NT2/D1 (cell line): ENCODE data around the gene HSPB1.
"Not testable (repeated sequence)": the region's sequence is repeated elsewhere in the genome, so short reads cannot be mapped to it uniquely, and the experiment has no call there.

Experiments used
- DNase-seq: peaks from one replicate; pipeline ENCODE4 v3.0.0-alpha.2; 2011; ENCODE audit warnings: low read depth, low spot score
- H3K27me3 ChIP-seq: 2 replicates; pipeline ENCODE4 v1.6.0; 2011; ENCODE audit warnings: mild to moderate bottlenecking; ENCODE audit not compliant: insufficient read length, insufficient read depth
- H3K36me3 ChIP-seq: 2 replicates; pipeline ENCODE4 v1.6.1; 2011; ENCODE audit warnings: mild to moderate bottlenecking, low read length, mixed read lengths; ENCODE audit not compliant: insufficient read depth, insufficient read length
- H3K4me1 ChIP-seq: 2 replicates; pipeline ENCODE4 v1.5.1; 2011; ENCODE audit not compliant: insufficient read depth, insufficient read length
- H3K4me3 ChIP-seq: 2 replicates; pipeline ENCODE4 v1.5.1; 2011; ENCODE audit warnings: low read depth; ENCODE audit not compliant: insufficient read length
- H3K9ac ChIP-seq: 2 replicates; pipeline ENCODE4 v1.6.0; 2011; ENCODE audit warnings: low read depth; ENCODE audit not compliant: insufficient read length
- H3K9me3 ChIP-seq: 2 replicates; pipeline ENCODE4 v1.5.1; 2011; ENCODE audit warnings: mild to moderate bottlenecking, low read length; ENCODE audit not compliant: insufficient read depth
- SUZ12 ChIP-seq: IDR thresholded peaks from 2 replicates; pipeline ENCODE4 v1.6.1; 2011; ENCODE audit not compliant: insufficient read length, insufficient read depth; ENCODE audit errors: extremely low read depth
- YY1 ChIP-seq: IDR thresholded peaks from 2 replicates; pipeline ENCODE4 v1.6.1; 2011; ENCODE audit not compliant: insufficient read length, insufficient read depth
- ZNF274 ChIP-seq: IDR thresholded peaks from 2 replicates; pipeline ENCODE4 v1.6.1; 2011; ENCODE audit warnings: mild to moderate bottlenecking, low read depth, low read length

HSPB1 gene

DNA sequence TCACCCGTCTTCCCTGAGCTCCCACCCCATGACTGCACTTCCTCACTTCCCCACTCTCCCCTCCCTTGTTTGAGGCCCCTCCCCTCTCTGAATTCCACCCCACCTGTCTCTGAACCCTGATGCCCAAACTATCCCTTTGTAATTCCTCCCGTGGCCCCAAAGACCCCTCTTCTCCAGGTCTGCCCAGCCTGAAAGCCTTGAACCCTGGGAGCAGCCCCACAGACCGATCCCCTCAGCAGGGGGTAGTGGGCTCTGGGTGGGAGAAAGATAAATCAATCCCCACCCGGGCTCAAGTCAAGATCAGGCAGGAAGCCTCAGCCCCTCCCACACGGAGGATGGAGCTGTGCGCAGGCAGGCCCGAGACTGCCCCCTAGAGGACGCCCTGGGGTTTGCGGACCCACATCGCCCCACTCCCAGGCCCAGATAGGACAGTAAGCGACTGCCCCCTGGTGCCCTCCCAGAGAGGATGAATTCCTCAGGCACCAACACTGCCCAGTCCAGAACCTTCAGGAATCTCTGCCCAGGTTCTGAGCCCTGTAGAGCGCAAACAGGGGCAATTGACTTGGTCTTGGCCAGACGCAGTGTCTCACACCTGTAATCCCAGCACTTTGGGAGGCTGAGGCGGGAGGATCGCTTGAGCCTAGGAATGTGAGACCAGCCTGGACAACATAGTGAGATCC, 11.7 kb downstream of the HSPB1 start:
- Histone ChIP-seq H3K4me1 (peaks cover 4% of the 10 kb centered on the region), H3K9ac (no peak overlapping the region), H3K9me3 (peaks cover 5% of the 10 kb centered on the region; the same call in 1 of the 2 replicates), H3K4me3 (no peak overlapping the region), H3K36me3 (no peaks in the 10 kb centered on the region), H3K27me3 (no peaks in the 10 kb centered on the region)
- peak; percentile 93 for DNase-seq
- TF ChIP-seq YY1 (no peak), SUZ12 (no peak), ZNF274 (no peak)

DNA sequence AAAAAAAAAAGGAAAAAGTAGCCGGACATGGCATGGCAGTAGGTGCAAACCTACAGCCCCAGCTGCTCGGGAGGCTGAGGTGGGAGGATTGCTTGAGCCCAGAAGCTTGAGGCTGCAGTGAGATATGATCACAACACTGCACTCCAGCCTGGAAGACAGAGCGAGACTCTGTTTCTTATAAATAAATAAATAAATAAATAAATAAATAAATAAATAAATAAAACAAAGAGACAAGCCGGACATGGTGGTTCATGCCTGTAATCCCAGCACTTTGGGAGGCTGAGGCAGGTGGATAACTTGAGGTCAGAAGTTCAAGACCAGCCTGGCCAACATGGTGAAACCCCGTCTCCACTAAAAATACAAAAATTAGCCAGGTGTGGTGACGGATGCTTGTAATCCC, 12.3 kb downstream of the HSPB1 start:
- H3K9ac ChIP-seq, H3K9me3 ChIP-seq, H3K27me3 ChIP-seq, H3K36me3 ChIP-seq, H3K4me3 ChIP-seq, DNase-seq, H3K4me1 ChIP-seq: not testable (repeated sequence)

DNA sequence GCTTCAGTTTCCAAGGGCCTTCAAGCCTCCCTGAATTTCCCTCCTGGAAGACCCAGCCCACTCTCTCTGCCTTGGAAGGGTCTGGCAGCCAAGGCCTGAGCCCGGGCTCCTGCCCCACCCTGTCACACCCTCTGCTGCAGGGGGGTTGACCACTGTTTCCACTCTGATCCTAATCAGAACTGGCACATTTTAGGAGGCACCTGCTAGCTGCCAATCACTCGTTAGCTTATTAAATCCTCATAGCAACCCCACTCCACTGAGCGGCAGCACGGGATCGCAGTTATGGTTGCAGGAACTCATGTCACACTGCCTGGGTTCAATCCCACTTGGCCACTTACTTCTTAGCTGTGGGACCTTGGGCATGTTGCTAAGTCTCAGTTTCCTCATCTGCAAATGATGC, 12.9 kb downstream of the HSPB1 start:
- Histone ChIP-seq H3K9ac (no peak overlapping the region), H3K36me3 (no peaks in the 10 kb centered on the region), H3K4me3 (no peak overlapping the region), H3K4me1 (peaks cover 3% of the 10 kb centered on the region), H3K27me3 (no peaks in the 10 kb centered on the region), H3K9me3 (peaks cover 1% of the 10 kb centered on the region; the same call in 1 of the 2 replicates)
- no peak for DNase-seq
- TF ChIP-seq ZNF274 (no peak), SUZ12 (no peak), YY1 (no peak)

DNA sequence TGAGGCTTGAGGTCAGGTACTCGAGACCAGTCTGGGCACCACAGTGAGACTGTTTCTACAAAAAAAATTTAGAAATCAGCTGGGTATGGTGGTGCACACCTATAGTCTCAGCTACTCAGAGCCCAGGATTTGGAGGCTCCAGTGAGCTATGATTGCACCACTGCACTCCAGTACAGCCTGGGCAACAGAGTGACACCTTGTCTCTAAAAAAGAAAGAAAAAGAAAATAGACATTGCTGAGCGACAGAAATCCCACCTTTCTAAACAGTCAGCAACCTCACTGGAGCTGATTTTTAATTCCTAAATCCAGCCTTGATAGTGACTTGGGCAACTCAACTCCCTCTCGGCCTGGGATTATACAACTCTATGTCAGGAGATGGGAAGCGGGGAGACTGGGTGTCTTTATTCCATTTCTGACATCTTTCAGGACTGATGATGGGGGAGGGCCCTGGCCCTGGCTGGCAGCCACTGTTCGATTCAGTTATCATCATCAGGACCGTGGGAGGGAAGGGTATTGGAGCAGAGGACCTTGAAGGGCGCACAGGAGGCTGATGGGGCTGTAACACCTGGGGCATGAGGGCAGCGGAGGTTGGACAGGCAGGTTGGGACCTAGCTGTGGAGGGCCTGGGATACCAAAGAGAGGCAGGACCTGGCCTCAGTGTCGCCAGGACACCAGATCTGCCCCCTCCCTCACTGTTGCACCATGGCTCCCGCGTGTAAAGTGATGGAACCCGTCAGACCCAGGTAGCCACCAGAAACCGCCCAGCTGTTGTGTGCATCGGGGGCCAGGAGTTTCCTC, 14.7 kb downstream of the HSPB1 start:
- H3K4me3 ChIP-seq: peak overlapping the region; percentile 30
- peaks cover 2% of the 10 kb centered on the region for H3K36me3 ChIP-seq
- TF ChIP-seq SUZ12 (no peak), ZNF274 (no peak), YY1 (no peak)
- no peaks in the 10 kb centered on the region for H3K9me3 ChIP-seq
- H3K9ac ChIP-seq: peak overlapping the region; percentile 79
- peaks cover 2% of the 10 kb centered on the region for H3K4me1 ChIP-seq
- no peaks in the 10 kb centered on the region for H3K27me3 ChIP-seq
- DNase-seq: no peak

DNA sequence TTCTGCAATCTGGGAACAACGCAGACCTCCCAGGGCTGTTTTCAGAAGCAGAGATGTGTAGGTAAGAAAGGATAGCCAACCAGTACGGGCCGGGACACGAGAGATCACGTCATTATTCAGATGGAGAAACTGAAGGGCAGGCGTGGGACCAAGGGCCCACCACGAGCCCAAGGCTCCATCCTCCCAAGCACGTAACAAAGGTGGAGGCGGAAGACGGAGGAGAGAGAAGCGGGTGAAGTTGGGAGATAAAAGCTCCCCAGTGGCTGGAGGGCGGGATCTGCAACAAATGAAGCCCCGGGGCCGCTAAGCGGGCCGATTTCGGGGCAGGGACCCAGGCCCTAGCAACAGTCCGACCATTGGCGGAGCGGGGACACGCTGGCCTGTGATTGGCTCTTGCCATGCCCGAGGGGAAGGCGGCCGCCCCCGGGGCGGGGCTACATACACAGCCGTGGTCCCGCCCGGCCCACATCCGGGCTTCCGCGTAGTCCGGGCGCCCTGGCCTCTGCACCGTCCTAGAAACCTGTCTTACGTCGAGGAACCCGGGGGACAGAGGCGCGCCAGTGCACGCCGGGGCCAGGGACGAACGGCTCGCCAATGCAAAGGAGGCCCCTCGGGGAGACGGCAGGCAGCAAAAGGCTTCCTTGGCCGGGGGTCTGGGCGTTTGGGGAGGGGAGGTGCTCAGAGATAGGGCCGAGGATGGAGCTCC, 15.5 kb downstream of the HSPB1 start:
- Histone ChIP-seq H3K36me3 (peaks cover 8% of the 10 kb centered on the region), H3K27me3 (no peaks in the 10 kb centered on the region), H3K9me3 (no peaks in the 10 kb centered on the region), H3K4me1 (peaks cover 2% of the 10 kb centered on the region), H3K4me3 (peak overlapping the region; percentile 75), H3K9ac (peak overlapping the region; percentile 92)
- peak; percentile 98 for DNase-seq
- TF ChIP-seq ZNF274: no peak
- no peak for TF ChIP-seq SUZ12
- no peak for TF ChIP-seq YY1

DNA sequence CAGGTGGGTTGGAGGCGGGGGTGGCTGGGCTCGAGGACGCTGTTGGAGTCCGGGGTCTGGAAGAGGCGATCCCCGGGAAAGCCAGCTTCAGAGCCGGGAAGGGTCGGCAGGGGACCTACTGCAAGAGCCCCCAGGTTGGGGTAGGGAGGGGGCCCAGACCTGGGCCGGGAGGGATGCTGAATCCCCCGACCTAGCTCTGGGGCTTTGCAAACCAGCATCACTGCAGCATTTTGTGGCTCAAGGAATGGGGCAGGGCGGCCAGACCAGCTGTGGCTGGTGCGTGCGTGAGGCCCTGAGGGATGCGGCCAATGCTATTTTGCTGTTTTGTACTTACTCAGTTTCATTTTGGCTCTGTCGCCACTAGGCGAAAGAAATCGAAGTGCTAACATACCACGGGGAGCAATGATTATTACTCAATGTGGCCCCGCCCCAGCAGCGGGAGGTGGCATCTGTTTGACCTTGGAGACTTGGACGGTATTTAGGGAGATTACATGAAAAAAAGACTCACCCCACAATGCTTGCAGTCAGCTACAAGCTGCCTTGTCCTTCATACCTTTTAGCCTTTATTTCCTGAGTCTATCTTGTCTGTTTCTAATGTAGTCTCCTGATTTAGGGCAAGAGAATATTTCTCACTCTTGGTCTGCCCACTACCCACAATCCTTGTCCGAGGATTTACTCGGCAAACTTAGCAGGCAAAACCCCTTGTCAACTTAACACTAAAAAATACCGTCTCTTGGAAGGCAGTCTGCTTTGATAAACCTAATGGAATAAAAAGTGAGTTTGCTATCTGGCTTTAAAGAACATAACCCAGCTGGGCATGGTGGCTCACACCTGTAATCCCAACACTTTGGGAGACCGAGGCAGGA, 16.2 kb downstream of the HSPB1 start:
- Histone ChIP-seq H3K9ac (peak overlapping the region; percentile 92), H3K9me3 (no peaks in the 10 kb centered on the region), H3K4me3 (peak overlapping the region; percentile 75), H3K36me3 (peaks cover 8% of the 10 kb centered on the region), H3K27me3 (no peaks in the 10 kb centered on the region), H3K4me1 (peaks cover 2% of the 10 kb centered on the region)
- no peak for DNase-seq
- TF ChIP-seq SUZ12: no peak
- no peak for TF ChIP-seq ZNF274
- TF ChIP-seq YY1: no peak
